Activated CD4-positive, alpha-beta memory T cell treated with anti-CD3 and anti-CD28 coated beads, Interleukin-2, amount 10 ng/mL, durations not matched to agents 7 days and 5 days (primary cell): ENCODE data around the gene ITGB4. TPM values are rescaled to one million over a fixed set of nuclear protein-coding genes. Genes with fewer than 3 reads are reported as not detected.

ENCODE experiments used
- CTCF ChIA-PET: fragments of 350-600 bp; sonication (Branson Sonifier 250); formaldehyde crosslinking; loops from one replicate; lab custom pipeline; 2021; ENCODE audit warnings: antibody characterized with exemption, inconsistent platforms; lab: Charles Lee
- POLR2A ChIA-PET: fragments of 350-600 bp; sonication (Branson Sonifier 250); formaldehyde crosslinking; loops from one replicate; lab custom pipeline; 2021; ENCODE audit warnings: antibody characterized with exemption; lab: Charles Lee
- DNase-seq: peaks from one replicate; pipeline ENCODE4 v3.0.0-alpha.2; 2020
- H3K27ac Mint-ChIP-seq: one replicate; pipeline ENCODE4 v1.8.0; 2021; ENCODE audit warnings: mild to moderate bottlenecking, mixed read lengths
- H3K27me3 Mint-ChIP-seq: one replicate; pipeline ENCODE4 v1.8.0; 2021; ENCODE audit warnings: mixed read lengths
- H3K36me3 Mint-ChIP-seq: one replicate; pipeline ENCODE4 v1.8.0; 2021; ENCODE audit warnings: low read depth, mixed read lengths
- H3K4me1 Mint-ChIP-seq: one replicate; pipeline ENCODE4 v1.8.0; 2021; ENCODE audit warnings: mixed read lengths
- H3K4me3 Mint-ChIP-seq: one replicate; pipeline ENCODE4 v1.8.0; 2021; ENCODE audit warnings: mild to moderate bottlenecking, mixed read lengths
- H3K9me3 Mint-ChIP-seq: one replicate; pipeline ENCODE4 v1.8.0; 2021; ENCODE audit warnings: mixed read lengths
- total RNA-seq, 2 experiments: library from RNA; stranded (reverse); gene quantifications; one replicate each; pipeline ENCODE4 v1.2.3, GENCODE V29; 2021

The ITGB4 gene
- total RNA-seq = under 1 TPM; 0.43 to 0.68 TPM

DNA sequence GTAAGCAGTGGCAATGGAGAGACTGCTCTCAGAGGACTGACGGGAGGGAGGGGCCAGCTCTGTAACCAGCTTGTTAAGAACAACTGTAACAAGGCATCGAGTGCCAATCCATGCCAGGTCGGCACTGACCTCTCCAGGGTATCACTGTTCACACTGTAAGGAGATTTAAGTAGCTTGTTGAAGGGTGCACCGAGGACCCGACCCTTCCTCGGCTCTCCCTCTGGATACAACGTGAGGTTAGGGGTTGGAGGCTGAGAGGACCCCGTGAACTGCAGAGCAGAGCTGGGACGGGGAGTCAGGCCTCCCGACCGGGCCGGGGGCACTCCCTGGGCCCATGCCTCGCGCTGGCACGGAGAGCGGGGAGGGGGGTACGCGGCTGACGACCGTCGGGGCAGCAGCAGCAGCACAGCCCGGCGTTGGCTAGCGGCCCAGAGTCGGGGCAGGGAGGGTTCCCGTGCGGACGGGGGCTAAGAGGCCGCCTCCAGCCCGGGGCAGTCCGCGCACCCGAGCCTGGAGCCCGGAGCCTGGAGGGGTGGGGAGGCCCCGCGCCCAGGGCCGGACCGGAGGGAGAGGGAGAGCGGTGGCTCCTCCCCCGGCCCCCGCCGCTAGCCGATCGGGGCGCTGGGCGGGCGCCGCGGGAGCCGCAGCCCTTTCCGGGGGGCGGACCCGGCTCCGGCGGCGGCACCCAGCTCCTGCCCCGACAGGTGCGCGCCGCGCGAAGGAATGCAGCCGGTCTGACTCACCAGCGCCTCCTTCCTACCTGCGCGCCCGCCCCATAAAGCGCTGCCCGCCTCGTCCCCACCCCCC lies at the start of gene ITGB4:
Gene ITGB4, plus strand, starts transcription at position 804 of the 807 bp plus-strand sequence. CDS start 3,245 bp downstream, outside the sequence.
- H3K27ac Mint-ChIP-seq = no peak within 1 kb of the TSS
- POLR2A ChIA-PET = interaction anchor here (0.9 to 1.9 kb wide), 4 partner anchors 9 to 39 kb away, joined by 3 to 5 read pairs (median 4); no protein-coding TSS in a partner anchor

DNA sequence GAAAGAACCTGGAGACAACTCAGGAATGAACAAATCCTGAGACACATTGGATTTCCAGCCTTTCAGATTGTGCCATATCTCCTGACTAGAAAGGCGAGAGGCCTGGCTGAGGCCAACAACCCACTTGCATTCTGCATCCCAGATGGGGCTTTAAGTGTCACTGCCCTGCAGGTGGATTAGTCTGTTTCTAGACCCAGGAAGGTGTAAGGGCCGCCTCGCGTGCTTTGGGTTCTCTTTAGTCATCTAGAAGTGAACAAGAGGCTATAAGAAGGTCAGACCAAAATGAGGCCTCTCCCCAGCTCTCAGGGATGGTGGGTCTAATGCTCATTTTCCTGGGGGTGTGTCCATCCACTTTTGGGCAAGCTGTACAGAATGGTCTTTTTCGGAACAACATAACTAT lies 49.2 kb upstream of the ITGB4 start:
- CTCF ChIA-PET = interaction anchor here (0.5 to 8.3 kb wide), 5 partner anchors 12 to 235 kb away, joined by 3 to 133 read pairs (median 6); partner anchors contain the start of gene SMIM5
- POLR2A ChIA-PET = interaction anchor here (0.8 kb wide), 1 partner anchor 67 kb away, joined by 3 read pairs; no protein-coding TSS in a partner anchor
- no peak for DNase-seq
- Mint-ChIP-seq H3K27me3 (no peaks in the 10 kb centered on the region), H3K36me3 (peaks cover 48% of the 10 kb centered on the region), H3K27ac (no peak overlapping the region), H3K4me3 (no peak overlapping the region), H3K9me3 (no peaks in the 10 kb centered on the region), H3K4me1 (peaks cover 18% of the 10 kb centered on the region)

More for the DNA sequence above, at the start of gene ITGB4:
- H3K4me1 Mint-ChIP-seq = peaks cover 2% of the 10 kb centered on the region
- peaks cover 24% of the 10 kb centered on the region for H3K27me3 Mint-ChIP-seq
- H3K4me3 Mint-ChIP-seq = peak within 1 kb of the TSS; percentile 54
- DNase-seq = peak; percentile 64
- H3K36me3 Mint-ChIP-seq = no peaks in the 10 kb centered on the region
- CTCF ChIA-PET = interaction anchor here (0.6 to 2.3 kb wide), 6 partner anchors 24 to 99 kb away, joined by 3 to 9 read pairs (median 4); no protein-coding TSS in a partner anchor
- no peaks in the 10 kb centered on the region for H3K9me3 Mint-ChIP-seq

DNA sequence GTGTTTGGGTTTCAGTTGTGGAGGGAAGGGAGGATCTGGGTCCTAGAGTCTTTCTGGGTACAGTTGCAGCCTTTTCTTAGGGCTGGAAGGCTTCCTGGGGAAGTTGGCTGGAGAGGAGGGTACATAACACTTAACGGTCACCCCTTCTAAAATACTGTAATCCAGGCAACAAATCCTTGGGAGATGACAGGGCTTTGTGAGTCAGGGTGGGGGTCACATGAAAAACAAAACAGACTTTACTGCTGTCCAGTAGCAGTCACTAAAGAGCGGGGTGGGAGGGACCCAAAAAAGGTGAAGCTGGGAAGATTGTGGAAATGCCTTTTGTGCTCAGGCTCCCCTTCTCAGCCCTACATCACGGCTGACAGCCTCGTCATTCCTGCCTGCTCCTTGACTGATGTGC lies 47.8 kb upstream of the ITGB4 start:
- Mint-ChIP-seq H3K27ac (no peak overlapping the region), H3K9me3 (no peaks in the 10 kb centered on the region), H3K4me3 (no peak overlapping the region), H3K36me3 (peaks cover 49% of the 10 kb centered on the region), H3K27me3 (no peaks in the 10 kb centered on the region), H3K4me1 (peaks cover 18% of the 10 kb centered on the region)
- POLR2A ChIA-PET = interaction anchor here (0.7 to 0.8 kb wide), 2 partner anchors 16 to 78 kb away, joined by 3 to 5 read pairs; no protein-coding TSS in a partner anchor
- CTCF ChIA-PET = interaction anchor here (0.7 to 8.3 kb wide), 6 partner anchors 16 to 80 kb away, joined by 3 to 133 read pairs (median 15); partner anchors contain the start of gene SMIM5
- DNase-seq = no peak

DNA sequence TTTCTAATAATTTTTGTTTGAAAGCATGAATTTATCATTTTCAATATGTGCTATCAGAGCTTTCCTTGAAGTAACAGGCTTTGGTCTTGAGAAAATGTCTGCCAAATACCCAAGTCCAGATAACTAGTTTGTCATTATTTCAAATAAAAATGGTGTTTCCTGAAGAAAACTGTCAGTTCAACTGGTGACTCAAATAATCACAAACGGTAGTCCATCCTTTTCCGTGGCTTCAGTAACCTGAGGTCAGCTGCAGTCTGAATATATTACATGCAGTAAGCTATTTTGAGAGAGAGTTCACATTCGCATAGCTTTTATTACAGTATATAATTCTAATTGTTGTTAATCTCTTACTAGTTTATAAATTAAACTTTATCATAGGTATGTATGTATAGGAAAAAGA lies 44.8 kb upstream of the ITGB4 start:
- Mint-ChIP-seq H3K27ac (no peak overlapping the region), H3K36me3 (peaks cover 48% of the 10 kb centered on the region), H3K9me3 (no peaks in the 10 kb centered on the region), H3K27me3 (no peaks in the 10 kb centered on the region), H3K4me1 (peaks cover 7% of the 10 kb centered on the region), H3K4me3 (no peak overlapping the region)
- POLR2A ChIA-PET = no interaction called here
- CTCF ChIA-PET = interaction anchor here (1.0 to 8.3 kb wide), 5 partner anchors 13 to 77 kb away, joined by 3 to 133 read pairs (median 11); partner anchors contain the start of gene SMIM5
- no peak for DNase-seq

DNA sequence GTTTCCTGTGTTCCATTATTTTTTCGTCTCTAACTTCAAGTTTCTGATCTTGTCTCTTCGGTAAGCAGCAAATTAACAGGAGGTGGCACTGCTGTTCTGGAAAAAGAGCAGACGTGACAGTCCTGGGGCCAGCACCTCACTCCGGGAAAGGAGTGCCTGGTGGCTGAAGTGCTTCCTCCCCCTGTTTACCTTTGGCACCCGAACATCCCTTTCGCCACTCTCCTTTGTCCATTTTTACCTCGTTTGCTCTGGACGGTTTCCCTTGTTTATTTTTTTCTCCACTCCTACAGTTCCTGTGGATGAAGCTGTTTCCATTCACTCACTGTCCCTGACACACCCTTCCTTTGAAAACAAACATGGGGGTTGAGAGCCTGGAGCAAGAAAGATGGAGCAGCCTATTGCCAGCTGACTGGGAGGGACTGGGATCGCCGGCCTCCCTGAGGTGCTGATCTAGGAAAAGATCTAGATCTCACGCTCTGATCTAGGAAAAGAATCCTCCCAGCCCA lies 41.5 kb upstream of the ITGB4 start:
- H3K4me1 Mint-ChIP-seq = peaks cover 14% of the 10 kb centered on the region
- H3K27ac Mint-ChIP-seq = peak overlapping the region; percentile 22
- no peaks in the 10 kb centered on the region for H3K27me3 Mint-ChIP-seq
- no peak for DNase-seq
- no peaks in the 10 kb centered on the region for H3K9me3 Mint-ChIP-seq
- ChIA-PET POLR2A (no interaction called here), CTCF (interaction anchor here (1.3 to 2.5 kb wide), 2 partner anchors 47 to 69 kb away, joined by 4 to 17 read pairs; partner anchors contain the start of gene SMIM5)
- H3K4me3 Mint-ChIP-seq = no peak overlapping the region
- peaks cover 38% of the 10 kb centered on the region for H3K36me3 Mint-ChIP-seq

DNA sequence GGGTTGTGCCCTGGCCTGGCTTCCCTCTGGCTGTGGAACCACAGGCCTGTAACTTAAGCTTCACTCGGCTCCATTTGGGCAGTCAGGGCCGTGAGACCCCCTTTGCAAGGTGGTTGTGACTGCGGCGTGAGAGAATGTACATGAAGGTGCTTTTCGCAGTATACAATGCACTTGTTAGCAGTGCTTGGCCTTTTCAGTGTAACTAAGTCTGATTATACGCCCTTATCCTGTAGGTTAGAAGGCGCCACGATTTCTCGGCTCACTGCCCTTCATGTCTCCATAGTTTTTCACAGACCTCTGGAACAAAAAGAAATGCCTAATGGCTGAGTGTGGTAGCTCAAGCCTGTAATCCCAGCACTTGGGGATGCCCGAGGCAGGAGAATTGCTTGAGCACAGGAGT lies 40.8 kb upstream of the ITGB4 start:
- Mint-ChIP-seq H3K4me1 (peaks cover 11% of the 10 kb centered on the region), H3K27ac (no peak overlapping the region), H3K4me3 (no peak overlapping the region), H3K27me3 (no peaks in the 10 kb centered on the region), H3K36me3 (peaks cover 42% of the 10 kb centered on the region), H3K9me3 (no peaks in the 10 kb centered on the region)
- POLR2A ChIA-PET = no interaction called here
- no peak for DNase-seq
- CTCF ChIA-PET = interaction anchor here (0.9 to 2.5 kb wide), 4 partner anchors 8 to 73 kb away, joined by 3 to 17 read pairs (median 4); partner anchors contain the start of gene SMIM5

DNA sequence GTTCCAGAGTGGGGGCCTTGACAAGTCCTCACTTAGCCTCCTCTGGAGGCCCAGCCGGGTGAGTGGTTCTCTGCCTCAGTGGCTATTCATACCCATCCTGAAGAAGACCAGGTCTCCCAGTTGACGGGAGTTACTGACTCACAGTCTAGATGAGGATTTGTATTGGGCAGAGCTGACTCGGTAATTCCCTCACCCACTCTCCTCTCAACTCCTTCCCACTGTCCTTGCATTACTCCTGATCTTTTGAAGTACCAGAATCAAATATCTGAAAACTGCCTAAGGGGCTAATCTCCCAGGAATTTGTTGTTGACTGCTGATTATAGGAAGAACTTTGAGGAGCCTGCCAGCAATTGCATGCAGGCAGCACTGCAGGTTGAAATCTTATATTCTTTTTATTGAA lies 40.0 kb upstream of the ITGB4 start:
- POLR2A ChIA-PET = interaction anchor here (0.7 to 0.9 kb wide), 2 partner anchors 39 to 174 kb away, joined by 3 read pairs; partner anchors contain the start of gene WBP2
- CTCF ChIA-PET = interaction anchor here (0.7 to 1.9 kb wide), 3 partner anchors 8 to 72 kb away, joined by 3 to 13 read pairs (median 3); no protein-coding TSS in a partner anchor
- Mint-ChIP-seq H3K4me1 (peaks cover 12% of the 10 kb centered on the region), H3K27ac (no peak overlapping the region), H3K27me3 (no peaks in the 10 kb centered on the region), H3K4me3 (no peak overlapping the region), H3K9me3 (no peaks in the 10 kb centered on the region), H3K36me3 (peaks cover 39% of the 10 kb centered on the region)
- DNase-seq = no peak

DNA sequence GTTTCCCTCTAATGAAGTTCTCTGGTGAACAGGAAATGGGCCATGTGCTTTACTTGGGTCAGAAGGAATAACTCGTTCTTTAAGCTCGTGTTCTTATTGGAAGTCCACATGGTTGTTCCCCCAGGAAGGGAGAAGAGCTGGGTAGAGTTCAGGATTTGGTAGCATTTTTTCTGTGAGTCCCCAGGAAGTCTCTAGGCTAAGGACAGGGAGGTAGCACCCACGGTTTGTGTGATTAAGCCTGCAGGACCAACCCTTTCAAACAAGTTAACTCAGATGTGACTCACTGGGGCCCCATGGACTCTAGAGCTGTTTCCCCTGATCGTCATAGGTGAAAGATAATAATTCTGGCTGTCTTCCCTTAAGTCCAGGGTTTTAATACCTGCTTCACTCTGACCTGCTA lies 37.7 kb upstream of the ITGB4 start:
- ChIA-PET CTCF (interaction anchor here (0.6 to 2.7 kb wide), 6 partner anchors 9 to 100 kb away, joined by 3 to 21 read pairs (median 4); no protein-coding TSS in a partner anchor), POLR2A (interaction anchor here (0.9 to 1.0 kb wide), 2 partner anchors 16 to 17 kb away, joined by 3 to 4 read pairs; partner anchors contain the start of genes RECQL5 and SAP30BP)
- H3K9me3 Mint-ChIP-seq = no peaks in the 10 kb centered on the region
- H3K4me1 Mint-ChIP-seq = peaks cover 24% of the 10 kb centered on the region
- no peaks in the 10 kb centered on the region for H3K27me3 Mint-ChIP-seq
- DNase-seq = no peak
- no peak overlapping the region for H3K4me3 Mint-ChIP-seq
- H3K36me3 Mint-ChIP-seq = peaks cover 29% of the 10 kb centered on the region
- H3K27ac Mint-ChIP-seq = no peak overlapping the region

DNA sequence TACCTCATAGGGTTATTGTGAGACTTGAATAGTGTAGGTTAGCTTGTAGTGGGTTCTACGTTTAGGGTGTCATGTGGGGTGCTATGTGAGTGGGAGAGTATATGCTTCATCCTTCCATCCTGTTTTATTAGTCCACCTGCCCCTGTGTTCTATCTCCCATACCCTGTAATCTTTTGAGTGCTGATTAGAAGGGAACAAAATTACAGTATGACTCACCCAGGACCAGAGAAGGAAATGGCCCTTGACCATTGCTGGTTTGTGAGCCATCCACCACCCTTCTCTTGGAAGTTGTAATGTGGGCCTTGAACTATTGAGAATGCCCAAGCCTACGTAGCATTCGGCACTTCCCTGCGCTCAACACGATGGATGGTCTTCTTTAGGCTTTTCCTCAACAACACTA lies 37.0 kb upstream of the ITGB4 start:
- H3K4me3 Mint-ChIP-seq = no peak overlapping the region
- CTCF ChIA-PET = interaction anchor here (0.6 to 2.7 kb wide), 3 partner anchors 13 to 99 kb away, joined by 3 to 21 read pairs (median 4); no protein-coding TSS in a partner anchor
- POLR2A ChIA-PET = no interaction called here
- no peaks in the 10 kb centered on the region for H3K27me3 Mint-ChIP-seq
- H3K4me1 Mint-ChIP-seq = peaks cover 31% of the 10 kb centered on the region
- DNase-seq = no peak
- H3K9me3 Mint-ChIP-seq = no peaks in the 10 kb centered on the region
- H3K36me3 Mint-ChIP-seq = peaks cover 31% of the 10 kb centered on the region
- H3K27ac Mint-ChIP-seq = no peak overlapping the region

DNA sequence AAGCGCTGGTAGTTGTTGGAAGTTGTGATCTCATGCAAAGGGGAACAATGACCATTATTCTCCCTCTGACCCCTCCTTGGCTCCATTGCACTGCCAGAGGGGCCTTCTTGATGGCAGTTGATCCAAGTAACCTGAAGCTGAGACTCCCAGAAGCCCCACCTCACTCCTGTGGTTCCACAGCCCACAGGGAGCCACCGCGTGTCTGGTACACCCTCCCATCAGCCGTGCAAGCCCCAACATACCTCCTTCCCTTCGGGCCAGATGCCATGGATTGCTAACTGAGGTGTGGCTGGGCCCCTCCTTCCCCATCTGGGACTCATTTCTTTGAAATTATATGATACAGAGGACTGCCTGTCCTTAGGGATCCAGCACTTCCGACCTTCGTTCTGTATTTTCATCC lies 36.3 kb upstream of the ITGB4 start:
- Mint-ChIP-seq H3K4me3 (no peak overlapping the region), H3K4me1 (peaks cover 38% of the 10 kb centered on the region), H3K27me3 (no peaks in the 10 kb centered on the region), H3K36me3 (peaks cover 30% of the 10 kb centered on the region), H3K27ac (no peak overlapping the region), H3K9me3 (no peaks in the 10 kb centered on the region)
- CTCF ChIA-PET = interaction anchor here (1.4 to 1.5 kb wide), 2 partner anchors 52 to 63 kb away, joined by 4 to 5 read pairs; partner anchors contain the start of gene SMIM5
- POLR2A ChIA-PET = no interaction called here
- no peak for DNase-seq

DNA sequence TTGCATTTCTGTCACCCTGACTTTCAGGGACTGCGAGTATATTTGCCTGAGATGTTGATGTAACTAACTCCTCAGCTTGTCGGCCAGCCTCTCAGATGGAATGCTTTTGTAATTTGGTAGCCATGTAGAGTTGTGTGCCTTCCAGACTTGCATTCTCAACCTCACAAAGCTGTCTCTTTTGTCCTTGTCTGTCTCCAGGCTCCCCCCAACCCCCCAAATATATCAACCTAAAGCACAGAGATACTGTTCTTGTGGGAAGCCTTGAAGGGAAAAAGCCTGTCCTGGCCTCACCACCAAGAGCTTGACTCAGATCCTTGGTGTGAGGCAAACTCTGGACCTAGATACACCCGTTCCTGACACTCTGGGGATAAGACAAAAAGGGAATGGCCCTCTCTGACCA lies 35.8 kb upstream of the ITGB4 start:
- no peak overlapping the region for H3K27ac Mint-ChIP-seq
- H3K36me3 Mint-ChIP-seq = peaks cover 27% of the 10 kb centered on the region
- no peak overlapping the region for H3K4me3 Mint-ChIP-seq
- POLR2A ChIA-PET = no interaction called here
- H3K4me1 Mint-ChIP-seq = peaks cover 42% of the 10 kb centered on the region
- no peak for DNase-seq
- no peaks in the 10 kb centered on the region for H3K27me3 Mint-ChIP-seq
- no peaks in the 10 kb centered on the region for H3K9me3 Mint-ChIP-seq
- CTCF ChIA-PET = interaction anchor here (1.4 to 1.5 kb wide), 2 partner anchors 53 to 62 kb away, joined by 4 to 5 read pairs; partner anchors contain the start of gene SMIM5

DNA sequence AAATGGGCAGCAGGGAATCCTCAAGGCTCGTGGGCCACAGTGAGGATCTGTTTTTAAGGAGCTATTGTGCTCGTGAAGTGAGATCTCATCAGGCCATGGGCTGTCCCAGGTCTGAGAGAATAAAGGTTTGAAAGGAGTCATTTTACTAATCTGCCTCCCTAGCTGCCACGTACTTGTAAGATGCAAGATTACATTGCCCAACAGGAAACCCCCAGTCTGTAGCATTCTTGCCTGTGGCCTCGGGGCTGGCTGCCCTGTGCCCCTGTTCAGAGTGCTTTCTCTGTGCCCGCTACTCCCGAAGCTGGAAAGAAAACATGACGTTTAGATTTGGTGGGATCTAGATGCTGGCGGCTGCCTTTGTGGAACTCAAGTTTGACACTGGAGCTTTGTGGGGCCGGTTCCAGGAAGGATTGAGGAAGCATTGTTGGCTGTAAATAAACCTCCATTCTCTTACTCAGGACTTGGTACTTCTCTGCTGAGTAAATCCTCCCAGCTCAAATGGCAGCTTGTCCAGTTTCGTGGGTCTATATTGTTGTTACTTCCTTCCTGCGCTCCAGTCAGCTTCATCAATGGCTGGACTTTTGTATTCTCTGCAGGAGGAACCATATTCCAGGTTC lies 32.9 kb upstream of the ITGB4 start:
- no peak for DNase-seq
- H3K9me3 Mint-ChIP-seq = no peaks in the 10 kb centered on the region

More for the DNA sequence above, 32.9 kb upstream of the ITGB4 start:
- CTCF ChIA-PET = interaction anchor here (1.1 to 6.0 kb wide), 7 partner anchors 10 to 417 kb away, joined by 3 to 37 read pairs (median 4); partner anchors contain the start of genes MIF4GD and SMIM5
- POLR2A ChIA-PET = interaction anchor here (1.1 to 1.2 kb wide), 3 partner anchors 21 to 43 kb away, joined by 3 to 4 read pairs (median 3); partner anchors contain the start of gene SAP30BP
- Mint-ChIP-seq H3K4me1 (peaks cover 57% of the 10 kb centered on the region), H3K4me3 (no peak overlapping the region), H3K36me3 (peaks cover 26% of the 10 kb centered on the region), H3K27ac (peak overlapping the region; percentile 76), H3K27me3 (no peaks in the 10 kb centered on the region)
